Ovary (tissue), 9 donors: ENCODE results near the gene GABRR2. TPM values are rescaled to one million over a fixed set of nuclear protein-coding genes. Genes with fewer than 3 reads are reported as not detected.

ENCODE experiments used
- DNase-seq, 5 donors: peaks; one replicate each; pipeline ENCODE4 v3.0.0-alpha.2; 2019 to 2020
- H3K27ac ChIP-seq, 2 donors: fragments of 200-600 bp; one replicate each; pipeline versions ENCODE4 v1.5.1 to v1.8.0; 2019 to 2022
- H3K27me3 ChIP-seq: fragments of 200-600 bp; one replicate; pipeline ENCODE4 v1.8.0; 2022
- H3K36me3 ChIP-seq: fragments of 200-600 bp; sonication (generic); one replicate; pipeline ENCODE4 v1.5.1; 2019
- H3K4me1 ChIP-seq: one replicate; pipeline ENCODE4 v1.8.1; 2013; ENCODE audit warnings: mild to moderate bottlenecking, moderate library complexity; ENCODE audit not compliant: insufficient read depth
- H3K4me3 ChIP-seq: fragments of 200-600 bp; sonication (generic); one replicate; pipeline ENCODE4 v1.5.1; 2017
- H3K9me3 ChIP-seq, 2 donors: fragments of 200-600 bp in 1 of 2; sonication (generic) in 1 of 2; one replicate each; pipeline versions ENCODE4 v1.5.1 to v1.8.1; 2013 to 2019; ENCODE audit warnings: mild to moderate bottlenecking in 1 of 2, moderate library complexity in 1 of 2
- CTCF ChIP-seq, 3 donors: fragments of 450-650 bp in 2 of 3; fragments of 200-600 bp in 1 of 3; IDR thresholded peaks; one replicate each; pipeline versions ENCODE4 v1.5.1 to v1.8.0; 2016 to 2022; ENCODE audit warnings: antibody characterized with exemption in 3 of 3, mild to moderate bottlenecking in 1 of 3
- EP300 ChIP-seq: sonication (generic); formaldehyde crosslinking; IDR thresholded peaks from one replicate; pipeline ENCODE4 v1.6.1; 2017; ENCODE audit warnings: antibody characterized with exemption
- POLR2A ChIP-seq: fragments of 450-650 bp; IDR thresholded peaks from one replicate; pipeline ENCODE4 v1.6.1; 2017; ENCODE audit warnings: antibody characterized with exemption, mild to moderate bottlenecking, moderate library complexity
- WGBS, 3 donors: extraction: QIAGEN DNeasy Blood & Tissue Kit in 1 of 3; methylation state at CpG; one replicate each; pipeline versions ENCODE4 v1.1.5 to v1.1.7; 2013 to 2017; 5-methylcytosine and 5-hydroxymethylcytosine counted together
- intact Hi-C, 4 donors: fragments of 100-400 bp; cut with DNase I; formaldehyde crosslinking; loops; one replicate each; pipeline versions ENCODE4 v1.11.0 to v1.15.1; 2022 to 2023
- polyA plus RNA-seq, 2 donors: library from polyadenylated mRNA; stranded (reverse); fragments of 200-250 nt in 1 of 2; fragments of 350-450 nt in 1 of 2; fragmentation: Illumina TruSeq in 1 of 2; extraction: RNeasy Lipid Tissue Mini Kit (QIAGEN cat#74804) in 1 of 2; gene quantifications; one replicate each; pipeline ENCODE4 v1.2.3, GENCODE V29; 2013 to 2014
- total RNA-seq, 7 donors: library from RNA; depleted of rRNA in 2 of 7; stranded (reverse); fragments of >200 nt in 2 of 7; fragmentation: NEBNext Ultra II Directional in 3 of 7; extraction: Animal tissue kit (Norgen Biotek cat#: 25700) in 3 of 7; gene quantifications; one replicate each; pipeline versions ENCODE4 v1.1.0 to v1.2.4, GENCODE V29; 2016 to 2023
- donor health status: DM: no; HTN: no; CAD: no; lungs with moderate emphysema.
- donor health status: DM: no; HTN: no; CAD: no.
- donor health status: Bipolar disorder and iron deficiency.
- donor health status: DM: yes; HTN: yes; CAD: no.
- donor health status: DM: no; HTN: no; CAD: no.
- donor health status: DM: yes; HTN: yes; CAD: no.

Gene GABRR2
- total and polyA plus RNA-seq, 9 donors = 0.24 to 1.1 (median 0.52) TPM; not detected in 1

- H3K36me3 ChIP-seq = no peaks in the 10 kb centered on the region
- no peaks in the 10 kb centered on the region for H3K9me3 ChIP-seq
- TF ChIP-seq EP300 (no peak), CTCF (IDR thresholded peaks at IDR 0.05) (no peak), POLR2A (no peak)
- 15 to 25% (median 22%) methylated on average over 1 of the region's 1 CpG for WGBS, 3 donors
- H3K27me3 ChIP-seq = no peaks in the 10 kb centered on the region
- DNase-seq = no peak
- intact Hi-C loops = loop anchor here in 1 of 4 donors (5.0 to 10.0 kb wide), 2 partner anchors 322 to 375 kb away; no protein-coding TSS in a partner anchor
- H3K27ac ChIP-seq = no peak overlapping the region
- H3K4me3 ChIP-seq = no peak overlapping the region
- no peaks in the 10 kb centered on the region for H3K4me1 ChIP-seq
These were observed 44.5 kb upstream of the GABRR2 start for GRCh38 chr6:89359561-89359960.

- Histone ChIP-seq H3K4me3 (peak overlapping the region; percentile 19), H3K9me3 (no peaks in the 10 kb centered on the region), H3K4me1 (no peaks in the 10 kb centered on the region), H3K27me3 (no peaks in the 10 kb centered on the region), H3K36me3 (no peaks in the 10 kb centered on the region), H3K27ac (no peak overlapping the region)
- no peak for TF ChIP-seq CTCF (IDR thresholded peaks at IDR 0.05)
- no peak for DNase-seq
- 44 to 66% (median 56%) methylated on average over 3 of the region's 3 CpGs for WGBS, 3 donors
- intact Hi-C loops = loop anchor here in 1 of 4 donors (5.0 to 10.0 kb wide), 2 partner anchors 320 to 373 kb away; no protein-coding TSS in a partner anchor
These were observed 42.3 kb upstream of the GABRR2 start for GRCh38 chr6:89357390-89357789.

- no peaks in the 10 kb centered on the region for H3K4me1 ChIP-seq
- H3K27ac ChIP-seq = no peak overlapping the region
- intact Hi-C loops = loop anchor here in 1 of 4 donors (5.0 to 10.0 kb wide), 2 partner anchors 319 to 372 kb away; no protein-coding TSS in a partner anchor
- WGBS, 3 donors = 64 to 86% (median 66%) methylated on average over 1 of the region's 1 CpG
- H3K27me3 ChIP-seq = no peaks in the 10 kb centered on the region
- no peak for DNase-seq
- no peak overlapping the region for H3K4me3 ChIP-seq
- no peak for TF ChIP-seq EP300
- no peak for TF ChIP-seq POLR2A
- no peak for TF ChIP-seq CTCF (IDR thresholded peaks at IDR 0.05)
- H3K36me3 ChIP-seq = no peaks in the 10 kb centered on the region
- H3K9me3 ChIP-seq = no peaks in the 10 kb centered on the region
These were observed 41.6 kb upstream of the GABRR2 start for GRCh38 chr6:89356642-89357170.

- Histone ChIP-seq H3K27me3 (no peaks in the 10 kb centered on the region), H3K4me3 (no peak overlapping the region), H3K4me1 (peaks cover 4% of the 10 kb centered on the region), H3K9me3 (no peaks in the 10 kb centered on the region), H3K36me3 (no peaks in the 10 kb centered on the region), H3K27ac (no peak overlapping the region)
- no peak for DNase-seq
- WGBS, 3 donors = 86 to 95% (median 90%) methylated on average over 2 of the region's 2 CpGs
- TF ChIP-seq POLR2A (no peak), CTCF (IDR thresholded peaks at IDR 0.05) (no peak), EP300 (no peak)
- intact Hi-C loops = loop anchor here in 1 of 4 donors (5.0 to 10.0 kb wide), 2 partner anchors 318 to 371 kb away; no protein-coding TSS in a partner anchor
These were observed 40.6 kb upstream of the GABRR2 start for GRCh38 chr6:89355511-89356194.
